Placental pericyte (primary cell): ENCODE results near the gene AASDH. TPM values are rescaled to one million over a fixed set of nuclear protein-coding genes. Genes with fewer than 3 reads are reported as not detected.

Source experiments
- small RNA-seq: library from RNA; depleted of rRNA; stranded (forward); fragments of <200 nt; gene quantifications from one replicate; pipeline ENCODE3, GENCODE V24; 2012; ENCODE audit warnings: low replicate concordance
- total RNA-seq: library from RNA; depleted of rRNA; stranded (reverse); fragments of >200 nt; gene quantifications from 2 replicates; pipeline ENCODE4 v1.2.3, GENCODE V29; 2012

Gene AASDH, protein sequence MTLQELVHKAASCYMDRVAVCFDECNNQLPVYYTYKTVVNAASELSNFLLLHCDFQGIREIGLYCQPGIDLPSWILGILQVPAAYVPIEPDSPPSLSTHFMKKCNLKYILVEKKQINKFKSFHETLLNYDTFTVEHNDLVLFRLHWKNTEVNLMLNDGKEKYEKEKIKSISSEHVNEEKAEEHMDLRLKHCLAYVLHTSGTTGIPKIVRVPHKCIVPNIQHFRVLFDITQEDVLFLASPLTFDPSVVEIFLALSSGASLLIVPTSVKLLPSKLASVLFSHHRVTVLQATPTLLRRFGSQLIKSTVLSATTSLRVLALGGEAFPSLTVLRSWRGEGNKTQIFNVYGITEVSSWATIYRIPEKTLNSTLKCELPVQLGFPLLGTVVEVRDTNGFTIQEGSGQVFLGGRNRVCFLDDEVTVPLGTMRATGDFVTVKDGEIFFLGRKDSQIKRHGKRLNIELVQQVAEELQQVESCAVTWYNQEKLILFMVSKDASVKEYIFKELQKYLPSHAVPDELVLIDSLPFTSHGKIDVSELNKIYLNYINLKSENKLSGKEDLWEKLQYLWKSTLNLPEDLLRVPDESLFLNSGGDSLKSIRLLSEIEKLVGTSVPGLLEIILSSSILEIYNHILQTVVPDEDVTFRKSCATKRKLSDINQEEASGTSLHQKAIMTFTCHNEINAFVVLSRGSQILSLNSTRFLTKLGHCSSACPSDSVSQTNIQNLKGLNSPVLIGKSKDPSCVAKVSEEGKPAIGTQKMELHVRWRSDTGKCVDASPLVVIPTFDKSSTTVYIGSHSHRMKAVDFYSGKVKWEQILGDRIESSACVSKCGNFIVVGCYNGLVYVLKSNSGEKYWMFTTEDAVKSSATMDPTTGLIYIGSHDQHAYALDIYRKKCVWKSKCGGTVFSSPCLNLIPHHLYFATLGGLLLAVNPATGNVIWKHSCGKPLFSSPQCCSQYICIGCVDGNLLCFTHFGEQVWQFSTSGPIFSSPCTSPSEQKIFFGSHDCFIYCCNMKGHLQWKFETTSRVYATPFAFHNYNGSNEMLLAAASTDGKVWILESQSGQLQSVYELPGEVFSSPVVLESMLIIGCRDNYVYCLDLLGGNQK
- total RNA-seq, result 6.1 and 11.6 TPM in 2 replicates

GRCh38 chr4:56387023-56388001, at the start of gene AASDH:
Gene AASDH, minus strand, starts transcription at chr4:56387491. Its CDS starts 3,192 bp downstream, at chr4:56384299.

GRCh38 chr4:56435140-56435926, 48.0 kb upstream of the AASDH start, which contains the start of gene PPAT:
Gene PPAT, minus strand, starts transcription at chr4:56435615. Its CDS starts 138 bp downstream, at chr4:56435477.

Small RNAs within 50 kb of the gene (small RNA-seq; reads per million reads assigned to genes)
- gene RNU6-197P, result not detected

Other genes starting within 250 kb of the AASDH start
- gene PPAT, start 48.1 kb upstream of the AASDH start, total RNA-seq, result 17.1 and 26.2 TPM in 2 replicates
- 23.9 and 54.7 TPM in 2 replicates for gene PAICS, start 48.8 kb upstream of the AASDH start, total RNA-seq
- gene SRP72, start 80.1 kb upstream of the AASDH start, total RNA-seq, result 136 and 158 TPM in 2 replicates
- 0.22 and 0.57 TPM in 2 replicates for gene ARL9, start 118.3 kb upstream of the AASDH start, total RNA-seq